Thyroid gland (tissue), 4 donors: ENCODE measurements around the gene DPYSL5.

ENCODE experiments used
- POLR2A ChIP-seq, 2 donors: fragments of 450-650 bp; IDR thresholded peaks; one replicate each; pipeline ENCODE4 v1.6.1; 2017; ENCODE audit warnings: antibody characterized with exemption in 2 of 2, mild to moderate bottlenecking in 2 of 2, moderate library complexity in 1 of 2
- TF ChIP-seq, protein P1 (sequence below), 6 experiments: fragments of 200-600 bp in 3 of 6; fragments of 450-650 bp in 3 of 6; sonication (generic) in 3 of 6; IDR thresholded peaks; one replicate each; pipeline ENCODE4 v1.5.1; 2016 to 2019; ENCODE audit warnings: antibody characterized with exemption in 6 of 6, mild to moderate bottlenecking in 2 of 6, inconsistent platforms in 1 of 6, moderate library complexity in 1 of 6

DNA sequence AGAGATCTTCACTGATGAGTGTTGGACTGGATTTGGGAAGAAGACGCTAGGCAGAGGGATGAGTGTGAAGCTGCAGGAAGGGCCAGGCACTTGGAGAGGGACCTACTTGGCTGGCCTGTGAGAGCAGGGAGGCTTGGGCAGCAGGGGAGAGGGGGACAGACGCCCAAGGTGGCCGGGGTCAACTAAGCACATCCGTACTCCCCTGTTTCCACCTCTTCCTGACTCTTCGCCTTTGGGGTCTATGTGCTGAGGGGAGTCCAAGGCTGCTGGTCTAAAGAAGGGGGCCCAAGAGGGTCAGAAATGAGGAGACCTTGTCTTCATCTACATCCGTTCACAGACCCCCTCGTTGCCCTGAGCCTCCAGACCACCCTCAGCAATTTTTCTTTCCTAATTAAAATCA lies 16.7 kb downstream of the DPYSL5 start:
- TF ChIP-seq POLR2A (IDR thresholded peaks at IDR 0.05), result no peak
- TF ChIP-seq, protein P1, sequence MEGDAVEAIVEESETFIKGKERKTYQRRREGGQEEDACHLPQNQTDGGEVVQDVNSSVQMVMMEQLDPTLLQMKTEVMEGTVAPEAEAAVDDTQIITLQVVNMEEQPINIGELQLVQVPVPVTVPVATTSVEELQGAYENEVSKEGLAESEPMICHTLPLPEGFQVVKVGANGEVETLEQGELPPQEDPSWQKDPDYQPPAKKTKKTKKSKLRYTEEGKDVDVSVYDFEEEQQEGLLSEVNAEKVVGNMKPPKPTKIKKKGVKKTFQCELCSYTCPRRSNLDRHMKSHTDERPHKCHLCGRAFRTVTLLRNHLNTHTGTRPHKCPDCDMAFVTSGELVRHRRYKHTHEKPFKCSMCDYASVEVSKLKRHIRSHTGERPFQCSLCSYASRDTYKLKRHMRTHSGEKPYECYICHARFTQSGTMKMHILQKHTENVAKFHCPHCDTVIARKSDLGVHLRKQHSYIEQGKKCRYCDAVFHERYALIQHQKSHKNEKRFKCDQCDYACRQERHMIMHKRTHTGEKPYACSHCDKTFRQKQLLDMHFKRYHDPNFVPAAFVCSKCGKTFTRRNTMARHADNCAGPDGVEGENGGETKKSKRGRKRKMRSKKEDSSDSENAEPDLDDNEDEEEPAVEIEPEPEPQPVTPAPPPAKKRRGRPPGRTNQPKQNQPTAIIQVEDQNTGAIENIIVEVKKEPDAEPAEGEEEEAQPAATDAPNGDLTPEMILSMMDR (IDR thresholded peaks at IDR 0.05), result no peak
